Ascending aorta (tissue), 2 donors: Measurements from ENCODE around the gene ASAP2. TPM values are rescaled to one million over a fixed set of nuclear protein-coding genes. Genes with fewer than 3 reads are reported as not detected.

Experiments used
- DNase-seq, 2 donors: peaks; one replicate each; pipeline ENCODE4 v3.0.0-alpha.2; 2019; ENCODE audit warnings: low spot score in 2 of 2
- H3K27ac ChIP-seq, 2 donors: fragments of 200-600 bp; sonication (generic); one replicate each; pipeline ENCODE4 v1.5.1; 2016 to 2017; ENCODE audit warnings: mild to moderate bottlenecking in 1 of 2
- H3K27me3 ChIP-seq: fragments of 200-600 bp; sonication (generic); one replicate; pipeline ENCODE4 v1.5.1; 2017
- H3K36me3 ChIP-seq, 2 donors: fragments of 200-600 bp; sonication (generic); one replicate each; pipeline ENCODE4 v1.5.1; 2016
- H3K4me1 ChIP-seq, 2 donors: fragments of 200-600 bp; sonication (generic); one replicate each; pipeline ENCODE4 v1.5.1; 2016 to 2017; ENCODE audit warnings: mild to moderate bottlenecking in 1 of 2
- H3K4me3 ChIP-seq, 2 donors: fragments of 200-600 bp; sonication (generic); one replicate each; pipeline ENCODE4 v1.5.1; 2016 to 2017; ENCODE audit warnings: mild to moderate bottlenecking in 1 of 2
- H3K9me3 ChIP-seq, 2 donors: fragments of 200-600 bp; sonication (generic); one replicate each; pipeline ENCODE4 v1.5.1; 2016
- intact Hi-C: fragments of 100-400 bp; cut with DNase I; formaldehyde crosslinking; loops from one replicate; pipeline ENCODE4 v1.15.1; 2023
- total RNA-seq: library from RNA; depleted of rRNA; stranded (reverse); fragments of >200 nt; gene quantifications from one replicate; pipeline ENCODE4 v1.1.0, GENCODE V29; 2016
- TF ChIP-seq, protein P1 (sequence below), 3 experiments: fragments of 200-600 bp in 2 of 3; fragments of 450-650 bp in 1 of 3; sonication (generic) in 2 of 3; IDR thresholded peaks; one replicate each; pipeline ENCODE4 v1.5.1; 2016 to 2019; ENCODE audit warnings: antibody characterized with exemption in 3 of 3, mild to moderate bottlenecking in 1 of 3, moderate library complexity in 1 of 3

ASAP2 gene
- total RNA-seq, 1 donor from 2014 or later = 56.9 TPM

DNA sequence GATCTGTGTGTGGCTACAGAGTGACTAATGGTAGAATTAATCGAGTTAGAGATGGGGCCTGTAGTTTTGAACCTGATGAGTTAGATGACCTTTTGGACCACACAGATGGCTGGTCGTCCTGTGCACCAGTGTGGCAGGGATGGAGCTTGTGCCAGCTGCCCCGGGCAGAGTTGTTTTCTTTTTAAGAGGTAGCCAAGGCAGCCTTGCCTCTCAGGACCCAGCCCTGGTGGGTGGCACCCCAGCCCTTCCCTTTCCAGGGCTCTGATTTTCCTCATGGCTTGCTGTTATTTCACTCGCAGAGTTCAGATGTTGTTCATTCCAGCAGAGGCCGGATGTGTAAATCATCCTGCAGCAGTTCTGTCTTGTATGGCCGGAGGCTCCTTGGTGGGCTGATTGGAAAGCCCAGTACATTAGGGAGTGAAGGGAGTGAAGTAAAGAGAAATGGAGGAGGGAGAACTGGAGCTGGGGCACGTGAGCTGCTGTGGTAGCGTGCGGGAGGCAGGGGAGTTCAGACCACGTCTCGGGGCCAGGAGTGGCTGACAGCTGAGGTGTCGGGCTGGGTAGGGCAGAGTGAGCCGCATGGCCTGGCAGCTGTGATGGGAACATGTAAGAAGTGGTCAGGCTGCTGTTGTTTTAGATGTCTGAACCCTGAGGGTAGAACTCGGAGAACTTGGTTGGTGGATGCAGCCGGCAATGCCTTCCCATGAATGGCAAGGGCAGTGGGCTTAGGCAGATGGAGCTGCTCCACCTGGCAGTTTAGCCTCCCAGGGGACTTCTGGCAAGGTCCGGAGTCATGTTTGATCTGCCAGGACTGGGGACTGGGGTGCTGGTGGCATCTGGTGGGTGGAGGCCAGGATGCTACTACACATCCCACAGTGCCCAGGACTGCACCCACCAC is 28.8 kb downstream of the ASAP2 start:
- peak overlapping the region; percentile 92 to 97 for H3K27ac ChIP-seq
- peak in 1 of 2 donors; percentile 70 for DNase-seq
- TF ChIP-seq, protein P1, sequence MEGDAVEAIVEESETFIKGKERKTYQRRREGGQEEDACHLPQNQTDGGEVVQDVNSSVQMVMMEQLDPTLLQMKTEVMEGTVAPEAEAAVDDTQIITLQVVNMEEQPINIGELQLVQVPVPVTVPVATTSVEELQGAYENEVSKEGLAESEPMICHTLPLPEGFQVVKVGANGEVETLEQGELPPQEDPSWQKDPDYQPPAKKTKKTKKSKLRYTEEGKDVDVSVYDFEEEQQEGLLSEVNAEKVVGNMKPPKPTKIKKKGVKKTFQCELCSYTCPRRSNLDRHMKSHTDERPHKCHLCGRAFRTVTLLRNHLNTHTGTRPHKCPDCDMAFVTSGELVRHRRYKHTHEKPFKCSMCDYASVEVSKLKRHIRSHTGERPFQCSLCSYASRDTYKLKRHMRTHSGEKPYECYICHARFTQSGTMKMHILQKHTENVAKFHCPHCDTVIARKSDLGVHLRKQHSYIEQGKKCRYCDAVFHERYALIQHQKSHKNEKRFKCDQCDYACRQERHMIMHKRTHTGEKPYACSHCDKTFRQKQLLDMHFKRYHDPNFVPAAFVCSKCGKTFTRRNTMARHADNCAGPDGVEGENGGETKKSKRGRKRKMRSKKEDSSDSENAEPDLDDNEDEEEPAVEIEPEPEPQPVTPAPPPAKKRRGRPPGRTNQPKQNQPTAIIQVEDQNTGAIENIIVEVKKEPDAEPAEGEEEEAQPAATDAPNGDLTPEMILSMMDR (IDR thresholded peaks at IDR 0.05) = no peak
- no peaks in the 10 kb centered on the region for H3K27me3 ChIP-seq
- peak overlapping the region in 1 of 2 donors; percentile 36 for H3K4me3 ChIP-seq
- no peaks in the 10 kb centered on the region for H3K9me3 ChIP-seq
- no peaks in the 10 kb centered on the region for H3K36me3 ChIP-seq
- H3K4me1 ChIP-seq = peaks cover 35 to 94% of the 10 kb centered on the region in 2 donors
- intact Hi-C loops = loop anchor here (1.0 to 10.0 kb wide), 4 partner anchors 29 to 91 kb away; partner anchors contain the start of gene ASAP2

DNA sequence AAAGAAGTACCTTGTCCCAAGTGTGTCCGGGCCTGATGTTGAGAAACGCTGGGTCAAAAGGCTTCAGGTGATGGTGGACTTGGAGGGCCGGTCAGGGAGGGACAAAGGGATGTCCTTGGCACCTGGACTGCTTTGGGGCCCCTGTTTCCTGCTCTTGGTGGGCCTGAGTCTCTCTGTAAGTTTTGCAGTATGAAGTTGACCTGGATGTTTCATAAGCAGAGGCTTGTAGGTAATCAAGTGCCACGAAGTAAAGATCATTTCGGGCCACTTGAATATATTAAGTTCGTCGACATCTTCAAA is 29.4 kb downstream of the ASAP2 start:
- TF ChIP-seq, protein P1 (IDR thresholded peaks at IDR 0.05) = no peak
- Histone ChIP-seq H3K36me3 (no peaks in the 10 kb centered on the region), H3K9me3 (no peaks in the 10 kb centered on the region), H3K4me1 (peaks cover 32 to 88% of the 10 kb centered on the region in 2 donors), H3K4me3 (peak overlapping the region in 1 of 2 donors; percentile 36), H3K27ac (peak overlapping the region; percentile 92 to 97), H3K27me3 (no peaks in the 10 kb centered on the region)
- DNase-seq = no peak
- intact Hi-C loops = loop anchor here (1.0 to 10.0 kb wide), 2 partner anchors 30 to 91 kb away; partner anchors contain the start of gene ASAP2

DNA sequence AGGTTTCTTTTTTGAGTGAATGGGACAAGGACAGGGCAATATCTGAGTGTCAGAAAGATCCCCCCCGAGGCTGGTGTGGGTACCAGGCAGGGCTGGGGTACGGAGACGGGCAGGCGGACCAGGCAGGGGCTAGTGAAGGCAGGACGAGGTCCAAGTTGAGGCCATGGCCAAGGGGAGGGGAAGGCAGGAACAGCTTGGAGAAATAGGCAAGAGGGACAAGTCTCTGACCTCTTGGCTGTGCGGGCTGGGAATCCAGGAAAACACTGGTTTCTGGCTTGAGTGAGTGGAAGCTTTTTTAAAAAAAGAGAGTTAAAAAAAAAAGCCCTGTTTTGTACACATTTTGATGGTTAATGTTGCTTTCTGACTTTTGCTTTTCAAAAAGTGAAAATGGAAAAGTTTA is 30.3 kb downstream of the ASAP2 start:
- Histone ChIP-seq H3K4me1 (peaks cover 26 to 88% of the 10 kb centered on the region in 2 donors), H3K4me3 (peak overlapping the region in 1 of 2 donors; percentile 9), H3K27ac (peak overlapping the region; percentile 92 to 97), H3K9me3 (no peaks in the 10 kb centered on the region), H3K36me3 (no peaks in the 10 kb centered on the region), H3K27me3 (no peaks in the 10 kb centered on the region)
- DNase-seq = peak in 1 of 2 donors; percentile 67
- TF ChIP-seq, protein P1 (IDR thresholded peaks at IDR 0.05) = no peak
- intact Hi-C loops = loop anchor here (1.0 to 10.0 kb wide), 2 partner anchors 31 to 92 kb away; partner anchors contain the start of gene ASAP2

DNA sequence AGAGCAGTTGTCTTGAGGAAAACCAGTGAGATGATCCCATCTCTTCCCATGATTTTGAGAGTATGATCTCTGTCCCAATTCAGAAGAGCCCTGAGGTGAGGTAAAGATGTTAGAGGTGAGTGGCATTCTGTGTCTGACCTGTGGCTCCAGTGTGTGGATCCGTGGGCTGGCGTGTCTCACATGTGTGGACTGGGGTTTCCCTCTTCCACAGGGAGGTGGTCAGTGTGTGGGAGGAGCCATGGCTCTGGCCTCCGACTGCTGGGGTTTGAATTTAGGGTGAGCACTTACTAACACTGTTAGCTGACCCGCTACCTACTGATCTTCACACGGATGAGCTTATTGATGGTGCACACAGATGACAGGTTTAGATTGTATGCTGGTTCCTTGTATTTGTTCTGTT is 31.2 kb downstream of the ASAP2 start:
- Histone ChIP-seq H3K27ac (peak overlapping the region; percentile 92 to 97), H3K4me1 (peaks cover 20 to 84% of the 10 kb centered on the region in 2 donors), H3K27me3 (no peaks in the 10 kb centered on the region), H3K4me3 (no peak overlapping the region), H3K9me3 (no peaks in the 10 kb centered on the region), H3K36me3 (no peaks in the 10 kb centered on the region)
- intact Hi-C loops = loop anchor here (10.0 kb wide), 1 partner anchor 93 kb away; no protein-coding TSS in a partner anchor
- DNase-seq = peak in 1 of 2 donors; percentile 58
- TF ChIP-seq, protein P1 (IDR thresholded peaks at IDR 0.05) = no peak

DNA sequence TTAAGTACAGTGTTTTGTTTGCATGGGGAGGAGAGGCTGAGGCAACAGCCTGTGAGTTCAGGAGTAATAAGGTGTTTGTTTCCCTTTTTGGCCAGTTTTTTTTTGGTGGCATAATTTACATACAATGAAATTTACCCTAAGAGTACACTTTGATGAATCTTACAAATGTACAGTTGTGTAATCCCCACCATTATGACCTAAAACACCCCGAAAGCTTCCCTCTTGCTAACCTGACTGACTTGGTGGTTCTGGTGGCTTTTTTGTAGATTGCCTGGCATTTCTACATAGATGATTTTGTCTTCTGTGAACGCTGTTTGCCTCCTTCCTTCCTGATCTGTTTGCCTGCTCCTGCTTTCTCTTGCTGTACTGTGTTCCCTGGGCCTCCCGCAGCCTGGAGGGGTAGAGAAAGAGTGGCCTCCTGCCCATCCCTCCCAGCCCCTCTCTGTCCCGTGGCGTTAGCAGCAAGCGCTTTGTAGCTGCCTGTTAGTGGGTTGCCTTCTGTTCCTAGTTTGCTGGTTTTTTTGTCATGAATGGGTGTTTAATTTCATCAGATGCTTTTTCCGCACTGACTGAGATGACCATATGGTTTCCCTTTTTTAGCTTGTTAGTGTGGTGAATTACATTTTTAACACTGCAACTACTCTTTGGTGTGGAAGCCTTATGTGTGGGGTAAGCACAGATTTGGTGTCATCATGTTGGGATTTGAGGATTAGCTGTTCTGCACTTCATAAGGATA is 32.1 kb downstream of the ASAP2 start:
- H3K4me3 ChIP-seq = no peak overlapping the region
- H3K27ac ChIP-seq = peak overlapping the region; percentile 92 to 97
- H3K36me3 ChIP-seq = no peaks in the 10 kb centered on the region
- H3K9me3 ChIP-seq = no peaks in the 10 kb centered on the region
- no peaks in the 10 kb centered on the region for H3K27me3 ChIP-seq
- TF ChIP-seq, protein P1 (IDR thresholded peaks at IDR 0.05) = no peak
- peaks cover 20 to 78% of the 10 kb centered on the region in 2 donors for H3K4me1 ChIP-seq
- intact Hi-C loops = loop anchor here (10.0 kb wide), 1 partner anchor 94 kb away; no protein-coding TSS in a partner anchor
- DNase-seq = peak in 1 of 2 donors; percentile 45
